Prostate gland (tissue), 2 donors: Measurements from ENCODE around the gene PACSIN3. TPM values are rescaled to one million over a fixed set of nuclear protein-coding genes. Genes with fewer than 3 reads are reported as not detected.

Source experiments
- DNase-seq: peaks from one replicate; pipeline ENCODE4 v3.0.0-alpha.2; 2019; ENCODE audit warnings: low spot score
- H3K27ac ChIP-seq, 2 donors: fragments of 200-600 bp; sonication (generic); 2 replicates each; pipeline ENCODE4 v1.5.1; 2017 to 2019
- H3K27me3 ChIP-seq: fragments of 200-600 bp; sonication (generic); replicated peaks from 2 replicates; pipeline ENCODE4 v1.5.1; 2019; ENCODE audit not compliant: insufficient read depth
- H3K36me3 ChIP-seq, 2 donors: fragments of 200-600 bp; sonication (generic); 1 replicate in 1 of 2; 2 replicates in 1 of 2; pipeline versions ENCODE4 v1.5.1 to v1.8.1; 2017 to 2019
- H3K4me1 ChIP-seq: fragments of 200-600 bp; sonication (generic); replicated peaks from 2 replicates; pipeline ENCODE4 v1.5.1; 2019
- H3K4me3 ChIP-seq, 2 donors: fragments of 200-600 bp; sonication (generic); 2 replicates each; pipeline ENCODE4 v1.5.1; 2017 to 2019
- H3K9me3 ChIP-seq: fragments of 200-600 bp; sonication (generic); 2 replicates; pipeline ENCODE4 v1.5.1; 2017
- POLR2A ChIP-seq: fragments of 450-650 bp; IDR thresholded peaks from one replicate; pipeline ENCODE4 v1.6.1; 2016; ENCODE audit warnings: antibody characterized with exemption, mild to moderate bottlenecking
- POLR2AphosphoS5 ChIP-seq: sonication (generic); formaldehyde crosslinking; IDR thresholded peaks from one replicate; pipeline ENCODE4 v1.6.1; 2017; ENCODE audit warnings: antibody characterized with exemption
- WGBS: methylation state at CpG from one replicate; pipeline ENCODE4 v1.1.5; 2018; 5-methylcytosine and 5-hydroxymethylcytosine counted together
- intact Hi-C: fragments of 100-400 bp; cut with DNase I; formaldehyde crosslinking; loops from one replicate; pipeline ENCODE4 v1.14.2; 2022
- total RNA-seq, 2 donors: library from RNA; depleted of rRNA; stranded (reverse); fragments of >200 nt; gene quantifications; one replicate each; pipeline ENCODE4 v1.1.0, GENCODE V29; 2016
- TF ChIP-seq, protein P1 (sequence below), 4 experiments: fragments of 200-600 bp in 2 of 4; fragments of 450-650 bp in 2 of 4; sonication (generic) in 2 of 4; IDR thresholded peaks; 1 replicate in 3 of 4; 2 replicates in 1 of 4; pipeline ENCODE4 v1.5.1; 2016 to 2019; ENCODE audit warnings: antibody characterized with exemption in 4 of 4, mild to moderate bottlenecking in 2 of 4, moderate library complexity in 2 of 4

PACSIN3 gene
- total RNA-seq, 2 donors from 2014 or later: 38.3 to 92.3 TPM

DNA sequence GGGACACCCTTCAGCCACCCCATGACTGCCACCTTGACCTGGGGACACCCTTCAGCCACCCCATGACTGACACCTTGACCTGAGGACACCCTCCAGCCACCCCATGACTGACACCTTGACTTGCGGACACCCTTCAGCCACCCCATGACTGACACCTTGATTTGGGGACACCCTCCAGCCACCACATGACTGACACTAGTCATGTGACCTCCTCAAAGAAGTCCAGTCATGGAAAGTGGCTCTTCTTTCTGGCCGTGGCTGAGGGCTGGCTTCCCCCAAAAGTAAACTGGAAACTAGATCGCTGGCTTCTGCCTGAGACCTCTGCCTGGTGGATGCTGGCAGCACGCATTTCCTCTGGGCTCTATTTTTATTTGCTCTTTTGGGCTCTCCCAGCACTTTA is 38.0 kb downstream of the PACSIN3 start:
- 82% methylated on average over 4 of the region's 4 CpGs for WGBS
- Histone ChIP-seq H3K9me3 (no peaks in the 10 kb centered on the region), H3K27ac (no peak overlapping the region)

DNA sequence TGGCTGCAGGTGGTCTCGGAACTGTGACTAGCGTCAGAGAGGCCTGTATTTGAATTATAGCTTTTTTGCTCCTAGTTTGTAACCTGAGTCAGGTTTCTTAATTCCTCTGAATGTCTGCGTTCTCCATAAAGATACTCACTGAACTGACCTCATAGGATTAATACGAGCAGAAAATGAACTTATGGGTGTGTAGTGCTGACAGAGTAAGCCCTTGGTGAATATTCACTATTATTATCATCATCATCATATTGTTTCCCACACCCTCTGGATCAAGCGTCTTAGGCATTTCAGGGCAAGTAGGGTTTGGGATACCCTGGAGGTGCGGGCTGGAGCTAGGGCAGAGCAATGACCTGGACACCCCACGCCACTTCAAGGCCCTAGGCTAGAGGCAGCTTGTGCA is 38.6 kb downstream of the PACSIN3 start:
- TF ChIP-seq POLR2A (no peak), POLR2AphosphoS5 (no peak)
- TF ChIP-seq, protein P1, sequence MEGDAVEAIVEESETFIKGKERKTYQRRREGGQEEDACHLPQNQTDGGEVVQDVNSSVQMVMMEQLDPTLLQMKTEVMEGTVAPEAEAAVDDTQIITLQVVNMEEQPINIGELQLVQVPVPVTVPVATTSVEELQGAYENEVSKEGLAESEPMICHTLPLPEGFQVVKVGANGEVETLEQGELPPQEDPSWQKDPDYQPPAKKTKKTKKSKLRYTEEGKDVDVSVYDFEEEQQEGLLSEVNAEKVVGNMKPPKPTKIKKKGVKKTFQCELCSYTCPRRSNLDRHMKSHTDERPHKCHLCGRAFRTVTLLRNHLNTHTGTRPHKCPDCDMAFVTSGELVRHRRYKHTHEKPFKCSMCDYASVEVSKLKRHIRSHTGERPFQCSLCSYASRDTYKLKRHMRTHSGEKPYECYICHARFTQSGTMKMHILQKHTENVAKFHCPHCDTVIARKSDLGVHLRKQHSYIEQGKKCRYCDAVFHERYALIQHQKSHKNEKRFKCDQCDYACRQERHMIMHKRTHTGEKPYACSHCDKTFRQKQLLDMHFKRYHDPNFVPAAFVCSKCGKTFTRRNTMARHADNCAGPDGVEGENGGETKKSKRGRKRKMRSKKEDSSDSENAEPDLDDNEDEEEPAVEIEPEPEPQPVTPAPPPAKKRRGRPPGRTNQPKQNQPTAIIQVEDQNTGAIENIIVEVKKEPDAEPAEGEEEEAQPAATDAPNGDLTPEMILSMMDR (IDR thresholded peaks at IDR 0.05): no peak
- H3K9me3 ChIP-seq: no peaks in the 10 kb centered on the region
- H3K27ac ChIP-seq: no peak overlapping the region
- no peak for DNase-seq
- 93% methylated on average over 7 of the region's 7 CpGs for WGBS
- no peaks in the 10 kb centered on the region for H3K36me3 ChIP-seq
- H3K27me3 ChIP-seq: no peaks in the 10 kb centered on the region
- H3K4me3 ChIP-seq: no peak overlapping the region
- H3K4me1 ChIP-seq: no peaks in the 10 kb centered on the region
- intact Hi-C loops: no loop called here

More for the DNA sequence above, 38.0 kb downstream of the PACSIN3 start:
- Histone ChIP-seq H3K27me3 (no peaks in the 10 kb centered on the region), H3K4me1 (no peaks in the 10 kb centered on the region), H3K4me3 (no peak overlapping the region), H3K36me3 (no peaks in the 10 kb centered on the region)
- TF ChIP-seq POLR2AphosphoS5: no peak
- TF ChIP-seq, protein P1 (IDR thresholded peaks at IDR 0.05): no peak
- no peak for TF ChIP-seq POLR2A
- no peak for DNase-seq
- intact Hi-C loops: no loop called here

DNA sequence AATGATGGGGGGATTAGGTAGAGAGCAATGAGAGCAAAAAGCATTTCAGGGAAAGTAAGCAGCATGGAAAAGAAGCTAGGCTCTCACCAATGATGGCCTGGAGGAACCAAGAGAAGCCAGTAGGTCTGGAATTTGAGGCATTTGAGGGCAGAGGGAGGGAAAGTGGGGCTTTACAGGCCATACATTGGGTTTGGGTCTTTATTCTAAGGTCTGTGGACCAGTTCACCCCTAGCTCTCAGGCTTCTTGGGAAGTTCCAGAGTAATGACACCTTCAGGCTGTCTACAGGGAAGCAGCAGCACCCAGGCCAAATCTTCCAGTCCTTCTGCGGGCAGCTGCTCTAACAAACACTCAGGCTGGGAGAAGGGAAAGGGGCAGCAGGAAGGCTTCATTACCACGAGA is 39.0 kb downstream of the PACSIN3 start:
- WGBS: 88% methylated on average over 2 of the region's 2 CpGs
- H3K4me1 ChIP-seq: no peaks in the 10 kb centered on the region
- TF ChIP-seq POLR2A (no peak), POLR2AphosphoS5 (no peak)
- TF ChIP-seq, protein P1 (IDR thresholded peaks at IDR 0.05): no peak
- no peaks in the 10 kb centered on the region for H3K36me3 ChIP-seq
- no peak overlapping the region for H3K27ac ChIP-seq
- H3K9me3 ChIP-seq: no peaks in the 10 kb centered on the region
- DNase-seq: no peak
- no peaks in the 10 kb centered on the region for H3K27me3 ChIP-seq
- intact Hi-C loops: no loop called here
- no peak overlapping the region for H3K4me3 ChIP-seq

DNA sequence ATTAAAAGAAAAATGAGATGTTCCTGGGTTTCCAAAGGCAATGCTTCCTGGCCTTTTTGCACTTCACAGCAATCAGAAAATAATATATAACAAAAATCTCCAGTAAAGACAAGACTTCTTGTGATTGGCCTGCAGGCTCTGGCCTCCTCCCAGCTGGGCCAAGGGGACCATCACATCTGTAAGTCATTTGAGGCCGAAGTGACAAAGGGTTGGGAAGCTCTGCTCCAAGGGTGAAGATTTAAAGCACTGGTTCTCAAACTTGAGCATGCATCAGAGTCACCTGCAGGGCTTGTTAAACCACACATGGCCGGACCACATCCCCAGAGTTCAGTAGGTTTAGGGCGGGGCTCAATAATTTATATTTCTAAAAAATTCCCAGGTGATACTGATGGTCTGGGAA is 41.7 kb downstream of the PACSIN3 start:
- no peak overlapping the region for H3K27ac ChIP-seq
- H3K27me3 ChIP-seq: no peaks in the 10 kb centered on the region
- intact Hi-C loops: no loop called here
- no peak for TF ChIP-seq POLR2A
- TF ChIP-seq, protein P1 (IDR thresholded peaks at IDR 0.05): no peak
- 89% methylated on average over 3 of the region's 3 CpGs for WGBS
- DNase-seq: no peak
- no peak overlapping the region for H3K4me3 ChIP-seq
- H3K4me1 ChIP-seq: no peaks in the 10 kb centered on the region
- no peaks in the 10 kb centered on the region for H3K36me3 ChIP-seq
- H3K9me3 ChIP-seq: no peaks in the 10 kb centered on the region

DNA sequence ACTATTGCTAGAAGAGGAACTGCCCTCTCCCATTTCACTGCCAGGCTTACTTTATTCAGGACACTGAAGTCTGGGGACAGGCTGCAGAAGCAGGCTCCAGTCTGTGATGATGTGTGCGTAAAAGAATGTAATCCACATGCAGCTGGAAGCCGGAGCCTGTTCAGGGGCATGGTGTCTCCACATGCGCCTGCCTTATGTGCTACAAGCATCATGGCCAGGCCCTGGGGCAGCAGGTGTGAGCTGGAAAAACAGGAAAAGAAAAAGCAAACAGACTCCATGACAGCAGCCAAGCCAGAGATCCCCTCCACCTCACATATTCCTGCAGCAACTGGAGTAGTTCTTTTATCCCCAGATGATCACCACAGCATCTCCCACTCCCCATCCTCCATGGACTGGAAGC is 42.9 kb downstream of the PACSIN3 start:
- Histone ChIP-seq H3K4me1 (no peaks in the 10 kb centered on the region), H3K27me3 (no peaks in the 10 kb centered on the region), H3K36me3 (no peaks in the 10 kb centered on the region), H3K4me3 (no peak overlapping the region), H3K9me3 (no peaks in the 10 kb centered on the region), H3K27ac (no peak overlapping the region)
- peak; percentile 50 for DNase-seq
- 22% methylated on average over 3 of the region's 3 CpGs for WGBS
- TF ChIP-seq, protein P1 (IDR thresholded peaks at IDR 0.05): no peak
- TF ChIP-seq POLR2AphosphoS5: peak; percentile 30
- no peak for TF ChIP-seq POLR2A
- intact Hi-C loops: no loop called here
